HG02973 (cell line): ENCODE results near the gene VGLL1.

ENCODE experiments used
- ATAC-seq: cut with Tn5 transposase; IDR thresholded peaks from one replicate; pipeline ENCODE4 v1.9.1; 2021; ENCODE audit warnings: moderate library complexity; ENCODE audit not compliant: unreplicated experiment

The VGLL1 gene, protein sequence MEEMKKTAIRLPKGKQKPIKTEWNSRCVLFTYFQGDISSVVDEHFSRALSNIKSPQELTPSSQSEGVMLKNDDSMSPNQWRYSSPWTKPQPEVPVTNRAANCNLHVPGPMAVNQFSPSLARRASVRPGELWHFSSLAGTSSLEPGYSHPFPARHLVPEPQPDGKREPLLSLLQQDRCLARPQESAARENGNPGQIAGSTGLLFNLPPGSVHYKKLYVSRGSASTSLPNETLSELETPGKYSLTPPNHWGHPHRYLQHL

DNA sequence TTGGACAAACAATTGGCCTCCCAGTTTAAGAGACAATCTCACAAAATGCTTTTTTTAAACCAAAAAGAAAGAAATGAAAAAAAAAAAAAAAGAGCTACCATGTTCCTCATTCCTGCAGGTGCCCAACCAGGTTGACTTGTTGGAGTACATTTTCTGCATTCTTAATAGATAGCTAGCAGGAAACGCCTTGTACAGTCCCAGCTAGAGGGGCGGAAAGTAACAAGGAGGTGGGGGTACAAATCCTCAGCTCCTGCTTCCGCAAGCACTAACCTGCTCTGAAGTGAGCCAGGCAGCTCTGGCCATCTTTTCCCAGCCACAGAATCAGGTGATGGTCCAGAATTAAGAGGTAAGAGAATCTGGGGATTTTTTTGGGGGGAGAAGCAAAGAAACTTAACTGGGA lies at the start of gene VGLL1:
TSS of gene VGLL1 (plus strand) at position 265 of the 400 bp plus-strand sequence. CDS start 3,806 bp downstream, outside the sequence.
- ATAC-seq = no peak

DNA sequence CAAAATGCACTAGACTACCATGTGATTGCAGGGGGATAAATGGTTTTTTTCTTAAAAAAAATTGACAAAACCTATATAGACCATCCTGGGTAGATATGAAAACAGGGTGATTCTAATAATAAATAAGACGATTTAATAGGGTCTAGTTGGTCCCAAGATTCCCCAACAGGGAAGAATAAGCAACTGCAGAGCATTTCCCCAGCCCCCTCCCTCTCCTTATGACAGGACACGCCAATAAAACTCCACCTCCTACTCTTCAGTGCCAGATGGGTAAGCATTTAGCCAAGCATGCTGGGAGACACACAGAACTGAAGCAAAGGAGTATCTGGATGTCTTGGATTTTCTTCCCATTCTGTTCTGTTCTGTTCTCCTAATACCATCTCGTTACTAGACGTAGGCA lies 44.4 kb upstream of the VGLL1 start, which contains the start of gene BRS3:
TSS of gene BRS3 (plus strand) at position 301 of the 400 bp plus-strand sequence. CDS start 168 bp downstream, outside the sequence.
- no peak for ATAC-seq

DNA sequence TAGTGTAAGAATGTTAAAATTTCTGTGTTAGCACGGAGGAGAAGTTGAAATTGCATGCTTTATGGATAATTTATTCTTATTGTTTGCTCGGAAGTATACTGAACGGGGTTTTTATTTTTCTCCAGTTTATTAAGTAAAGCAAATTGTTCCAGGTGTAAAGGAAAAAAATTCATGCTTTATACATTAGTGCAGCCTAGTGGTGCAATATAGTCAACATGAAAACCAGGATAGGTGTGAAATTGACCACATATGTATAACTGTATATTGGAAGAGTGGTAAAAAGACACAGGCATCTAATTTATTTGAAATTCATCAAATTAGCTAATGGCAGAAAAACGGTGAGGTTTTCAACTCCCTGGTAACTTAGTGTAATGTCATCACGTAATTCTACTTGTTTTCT lies 43.3 kb upstream of the VGLL1 start:
- no peak for ATAC-seq

DNA sequence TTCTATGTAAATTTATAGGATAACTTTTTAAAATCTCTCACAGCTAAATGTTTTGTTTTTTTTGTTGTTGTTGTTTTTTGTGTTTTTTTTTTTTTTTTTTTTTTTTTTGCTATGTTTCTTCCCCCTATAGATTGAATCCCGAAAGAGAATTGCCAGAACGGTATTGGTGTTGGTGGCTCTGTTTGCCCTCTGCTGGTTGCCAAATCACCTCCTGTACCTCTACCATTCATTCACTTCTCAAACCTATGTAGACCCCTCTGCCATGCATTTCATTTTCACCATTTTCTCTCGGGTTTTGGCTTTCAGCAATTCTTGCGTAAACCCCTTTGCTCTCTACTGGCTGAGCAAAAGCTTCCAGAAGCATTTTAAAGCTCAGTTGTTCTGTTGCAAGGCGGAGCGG lies 40.2 kb upstream of the VGLL1 start:
- no peak for ATAC-seq

DNA sequence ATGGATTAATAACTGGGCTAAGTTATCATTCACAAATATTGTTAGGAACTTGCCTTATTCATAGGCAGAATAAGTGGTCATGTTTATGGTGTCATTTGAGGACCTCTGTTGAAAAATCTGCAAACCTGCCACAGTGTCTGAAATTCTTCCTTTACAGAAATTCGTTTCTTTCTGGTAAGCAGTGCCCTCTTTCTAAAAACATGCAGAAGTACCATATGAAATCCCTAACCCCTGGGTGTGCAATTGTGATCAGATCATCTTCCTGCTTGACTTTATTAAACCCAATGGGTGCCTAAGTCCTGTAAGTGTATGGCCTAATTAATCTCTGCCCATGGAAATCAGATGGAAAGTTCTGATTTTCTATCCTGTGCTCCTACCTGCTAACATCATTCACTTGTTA lies 39.0 kb upstream of the VGLL1 start:
- no peak for ATAC-seq

DNA sequence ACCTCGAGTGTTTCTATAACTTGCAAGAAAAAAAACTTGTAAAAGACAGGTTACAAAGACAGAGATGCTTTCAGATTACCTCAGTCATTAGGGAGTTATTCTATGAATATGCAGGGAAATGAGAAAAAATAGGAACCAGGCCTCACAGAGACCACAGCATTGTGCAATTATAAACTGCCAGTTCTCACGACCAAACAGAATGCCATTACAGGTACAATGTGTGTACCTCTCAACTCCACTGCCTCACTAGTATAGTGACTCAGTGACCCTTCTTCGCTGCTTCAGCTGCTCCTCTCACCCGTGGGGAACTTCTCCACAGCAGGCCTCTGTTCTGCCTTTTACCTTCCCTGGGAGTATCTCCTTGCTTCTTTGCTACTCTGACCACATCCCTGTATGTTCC lies 37.0 kb upstream of the VGLL1 start:
- ATAC-seq = no peak

DNA sequence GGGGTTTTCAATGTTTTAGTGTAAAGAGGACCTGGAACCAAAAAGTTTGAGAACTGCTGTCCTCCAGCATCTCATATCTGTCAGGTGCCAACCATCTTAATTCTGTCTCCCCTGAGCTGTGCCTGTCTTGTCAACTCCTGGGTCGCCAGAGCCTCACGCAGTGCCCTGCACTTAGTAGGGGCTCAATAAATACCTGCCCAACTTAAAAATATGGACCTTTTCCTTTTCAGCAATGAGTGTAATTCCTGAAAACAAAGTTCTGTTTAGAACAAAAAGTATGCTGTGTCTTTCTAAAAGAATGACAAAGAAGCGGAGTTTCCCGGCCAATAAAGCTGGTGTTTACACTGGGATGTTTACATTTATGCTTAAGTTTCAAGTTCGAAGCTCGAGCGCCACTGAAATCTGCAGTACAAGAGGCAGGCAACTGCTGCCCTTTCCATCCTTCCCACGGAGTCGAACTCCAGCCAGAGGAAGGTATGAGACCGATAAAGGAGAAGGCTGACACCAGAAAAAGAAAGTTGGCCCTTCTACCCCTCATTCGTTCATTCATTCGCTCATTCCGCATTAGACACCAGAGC lies 35.7 kb upstream of the VGLL1 start:
- no peak for ATAC-seq

DNA sequence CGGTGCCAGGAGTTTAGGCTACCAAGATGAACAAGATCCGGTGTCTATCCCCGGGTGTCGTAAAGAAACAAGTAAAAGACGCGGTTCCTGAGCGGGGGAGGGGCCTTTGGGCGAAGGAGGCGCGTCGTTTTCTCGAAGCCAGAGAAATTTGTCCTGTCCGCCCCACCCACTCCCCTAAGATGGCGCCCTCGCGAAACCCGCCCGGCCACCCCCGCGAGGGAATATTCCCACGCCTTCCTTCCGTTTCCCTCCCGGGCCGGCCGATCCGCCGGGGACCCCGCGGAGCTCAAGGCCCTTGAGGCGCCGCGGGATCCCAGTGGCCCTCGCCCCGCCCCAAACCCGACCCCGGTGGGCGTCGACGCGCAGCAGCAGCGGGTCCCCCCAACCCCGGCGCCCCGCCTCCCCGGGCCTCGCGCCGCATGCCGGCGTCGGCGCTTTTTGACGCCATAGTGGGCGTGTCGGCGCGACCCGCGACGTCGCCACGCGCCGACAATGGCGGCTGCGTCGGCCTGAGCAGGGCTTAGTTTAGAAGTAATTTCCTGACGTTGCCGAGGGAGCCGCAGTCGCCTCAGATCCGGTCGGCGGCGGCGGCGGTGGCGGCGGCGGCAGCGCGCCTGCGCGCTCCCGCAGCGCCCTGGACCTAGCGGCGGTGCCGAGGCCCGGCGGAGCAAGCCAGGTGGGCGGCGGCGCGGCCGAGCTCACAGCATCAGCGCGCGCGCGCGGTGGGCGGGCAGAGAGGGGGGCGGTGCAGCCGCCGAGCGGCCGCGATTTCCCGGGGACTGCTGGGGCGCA lies 35.1 kb upstream of the VGLL1 start:
- ATAC-seq = peak; percentile 75

DNA sequence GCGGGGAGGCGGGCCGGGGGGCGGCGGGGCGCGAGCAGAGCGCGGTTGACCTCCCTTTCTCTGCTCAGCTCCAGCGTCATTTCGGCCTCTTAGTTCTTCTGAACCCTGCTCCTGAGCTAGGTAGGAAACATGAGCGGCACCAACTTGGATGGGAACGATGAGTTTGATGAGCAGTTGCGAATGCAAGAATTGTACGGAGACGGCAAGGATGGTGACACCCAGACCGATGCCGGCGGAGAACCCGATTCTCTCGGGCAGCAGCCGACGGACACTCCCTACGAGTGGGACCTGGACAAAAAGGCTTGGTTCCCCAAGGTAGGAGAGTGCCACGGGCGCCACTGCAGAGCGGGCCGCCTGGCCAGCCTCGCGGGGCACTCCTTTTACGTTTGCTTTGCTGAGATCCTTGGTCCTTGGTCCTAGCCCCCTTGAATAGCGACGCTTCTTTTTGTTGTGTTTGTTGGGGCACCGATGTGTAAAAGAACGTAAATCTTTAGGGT lies 34.4 kb upstream of the VGLL1 start, which contains the start of gene HTATSF1:
TSS of gene HTATSF1 (plus strand) at position 37 of the 497 bp plus-strand sequence. CDS start at position 130, 93 bp downstream.
- peak; percentile 18 for ATAC-seq

DNA sequence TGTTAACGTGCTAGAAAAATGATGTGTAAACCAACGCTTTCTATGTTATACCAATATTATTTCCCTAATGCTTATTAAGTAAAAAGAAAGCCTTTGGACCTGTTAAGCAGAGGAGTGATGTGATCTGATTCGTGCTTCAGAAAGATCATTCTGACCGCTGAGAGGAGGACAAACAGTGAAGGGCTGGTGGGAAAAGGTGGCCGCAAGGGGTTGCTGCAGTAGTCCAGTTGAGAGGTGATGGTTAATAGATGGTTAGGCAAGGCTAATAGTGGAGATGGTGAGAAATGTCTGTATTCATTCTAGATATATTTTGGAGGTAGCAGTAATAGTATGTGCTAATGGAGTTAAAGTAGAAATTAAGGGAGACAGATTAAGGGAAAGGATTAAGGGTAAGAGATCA lies 12.9 kb upstream of the VGLL1 start:
- no peak for ATAC-seq

DNA sequence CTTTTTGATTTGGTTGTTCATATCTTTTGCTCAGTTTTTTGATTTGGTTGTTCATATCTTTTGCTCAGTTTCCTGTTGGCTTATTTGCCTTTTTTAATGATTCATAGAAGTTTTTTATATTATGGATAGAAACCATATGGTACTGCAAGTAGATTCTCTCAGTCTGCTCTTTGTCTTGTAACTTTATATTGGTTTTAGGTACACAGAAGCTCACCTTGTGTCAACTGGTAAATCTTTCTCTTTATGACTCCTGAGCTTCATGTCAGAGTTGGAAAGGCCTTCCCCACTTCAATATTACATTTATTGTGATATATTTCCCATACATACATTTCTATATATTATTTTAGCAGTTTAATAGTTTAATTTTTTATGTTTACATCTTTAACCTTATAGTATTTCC lies 8.2 kb upstream of the VGLL1 start:
- no peak for ATAC-seq

DNA sequence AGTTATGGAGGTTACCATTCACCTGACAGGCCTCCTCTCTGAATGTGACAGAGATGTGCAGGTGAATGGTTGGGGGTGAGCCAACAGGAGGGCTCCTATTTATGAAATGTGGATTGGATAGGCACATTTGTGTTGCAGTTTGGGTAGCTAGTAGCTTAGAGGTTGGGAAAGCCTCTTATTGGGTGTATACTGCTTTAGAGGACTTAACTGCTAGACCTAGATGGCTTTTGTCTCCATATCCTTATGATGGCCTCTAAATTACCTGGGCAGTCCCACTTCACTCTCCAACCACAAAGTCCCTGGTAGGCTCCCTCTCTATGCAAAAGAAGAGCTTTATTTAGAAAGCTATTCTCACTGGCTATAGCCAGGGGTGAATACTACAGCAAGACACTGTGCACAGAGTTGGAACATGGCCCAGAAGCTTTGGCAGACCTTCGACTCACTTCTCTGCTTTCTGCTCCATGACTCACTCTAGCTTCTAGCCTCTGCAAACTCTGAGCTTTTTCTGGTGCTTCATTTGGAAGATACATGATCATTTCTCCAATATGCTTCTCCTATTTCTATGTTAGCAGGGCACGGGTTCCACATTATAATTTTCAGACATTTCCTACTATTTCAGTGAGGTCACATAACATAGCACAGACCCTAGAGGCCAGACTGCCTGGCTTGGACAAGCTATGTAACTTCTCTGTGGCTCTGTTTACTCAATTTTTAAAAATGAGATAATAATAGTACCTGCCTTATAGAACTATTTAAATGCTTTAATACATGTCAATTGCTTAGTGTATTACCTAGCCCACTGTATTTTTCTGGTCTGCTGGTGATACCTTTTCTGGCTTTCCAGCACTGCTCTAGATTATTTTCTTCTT lies 6.0 kb upstream of the VGLL1 start:
- no peak for ATAC-seq

DNA sequence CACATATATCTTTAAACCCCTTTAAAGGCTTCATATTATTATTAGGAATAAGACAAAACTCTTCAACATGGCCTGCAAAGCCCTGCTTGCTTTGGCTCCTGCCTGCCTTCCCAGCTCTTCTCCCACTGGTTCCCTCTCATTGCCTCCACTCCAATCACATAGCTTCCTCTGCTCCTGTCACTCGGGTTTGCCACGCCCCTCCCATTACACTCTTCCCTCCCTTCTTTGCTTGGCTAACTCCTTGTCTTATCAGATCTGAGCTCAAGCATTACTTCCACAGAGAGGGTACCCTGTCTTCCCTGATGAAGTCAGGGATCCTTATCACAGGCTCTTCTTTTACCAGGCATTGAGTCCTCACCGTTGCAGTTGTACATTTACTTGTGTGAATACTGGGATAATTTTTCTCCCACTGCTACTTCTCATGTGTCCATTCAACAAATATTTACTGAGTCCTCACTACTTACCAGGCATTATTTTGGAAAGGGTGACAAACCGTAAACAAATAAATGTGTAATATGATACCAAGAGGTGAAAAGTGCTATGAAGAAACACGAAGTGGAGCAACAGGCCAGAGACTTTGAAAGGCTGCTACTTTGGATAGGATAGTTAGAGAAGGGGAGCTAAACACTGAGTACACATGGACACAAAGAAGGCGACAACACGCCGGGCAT lies 3.2 kb upstream of the VGLL1 start:
- no peak for ATAC-seq

DNA sequence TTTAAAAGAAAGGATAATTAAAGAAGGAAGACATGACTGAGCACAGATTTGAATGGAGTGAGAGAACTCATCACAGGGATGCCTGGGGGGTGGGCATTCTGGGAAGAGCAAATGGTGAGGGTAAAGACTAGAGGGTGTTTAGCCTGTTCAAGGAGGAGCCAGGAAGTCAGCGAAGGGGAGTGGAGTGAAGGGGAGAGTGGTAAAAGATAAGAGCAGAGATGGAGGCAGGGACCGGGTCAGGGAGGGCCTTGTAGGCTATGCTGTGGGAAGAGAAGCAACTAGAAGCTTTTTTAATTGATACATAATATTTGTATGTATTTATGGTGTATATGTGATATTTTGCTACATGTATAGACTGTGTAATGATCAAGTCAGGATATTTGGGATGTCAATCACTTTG lies 2.2 kb upstream of the VGLL1 start:
- no peak for ATAC-seq

DNA sequence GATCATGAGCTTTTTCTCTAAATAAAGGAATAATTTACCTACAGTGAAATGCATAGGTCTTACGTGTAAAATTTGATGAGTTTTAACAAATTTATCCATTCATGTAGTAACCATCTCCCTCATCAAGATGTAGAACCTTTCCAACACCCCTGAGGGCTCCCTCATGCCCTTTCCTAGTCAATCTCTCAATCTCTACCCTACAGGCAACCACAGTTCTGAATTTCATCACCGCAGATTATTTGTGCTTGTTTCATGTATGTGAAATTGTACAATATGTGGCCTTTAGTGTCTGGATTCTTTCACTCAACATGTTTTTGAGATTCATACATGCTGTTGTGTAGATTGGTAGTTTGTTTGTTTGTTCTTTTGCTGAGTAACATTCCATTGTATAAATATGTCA lies 2.1 kb downstream of the VGLL1 start:
- ATAC-seq = no peak

DNA sequence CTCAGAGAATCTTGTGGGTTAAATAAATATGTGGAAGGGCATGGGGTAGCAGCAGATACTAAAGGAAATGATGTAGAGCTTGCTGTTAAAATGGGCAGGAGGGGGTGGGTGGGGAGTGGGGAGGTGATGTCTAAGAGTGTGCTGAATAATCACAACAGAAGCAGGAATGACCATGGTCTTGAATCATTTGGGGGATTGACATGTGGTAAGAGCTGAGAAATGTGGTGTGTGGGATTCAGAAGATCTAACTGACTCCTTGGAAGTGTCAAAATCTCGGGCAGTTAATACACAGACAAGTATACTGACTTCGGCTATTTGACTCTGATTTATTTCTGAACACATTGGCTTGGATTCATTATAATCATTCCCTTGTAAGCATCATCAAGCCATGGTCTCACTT lies 6.8 kb downstream of the VGLL1 start:
- ATAC-seq = no peak

DNA sequence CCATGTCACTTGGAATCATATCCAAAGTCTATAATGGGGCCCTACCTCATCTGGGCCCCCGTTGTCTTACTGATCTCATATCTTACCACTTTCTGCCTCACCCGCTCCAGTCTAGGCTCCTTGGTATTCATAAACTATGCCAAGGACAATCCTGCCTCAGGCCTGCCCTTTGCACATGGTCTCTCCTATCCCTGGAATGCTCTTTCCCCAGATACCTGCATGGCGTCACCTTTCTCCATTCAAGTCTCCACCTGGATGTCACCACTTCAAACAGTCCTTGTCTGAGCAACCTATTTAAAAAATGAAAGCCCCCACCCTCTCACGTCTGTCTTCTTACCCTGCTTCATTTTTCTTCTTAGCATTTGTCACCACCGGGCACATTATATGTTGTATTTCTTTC lies 8.2 kb downstream of the VGLL1 start:
- no peak for ATAC-seq

DNA sequence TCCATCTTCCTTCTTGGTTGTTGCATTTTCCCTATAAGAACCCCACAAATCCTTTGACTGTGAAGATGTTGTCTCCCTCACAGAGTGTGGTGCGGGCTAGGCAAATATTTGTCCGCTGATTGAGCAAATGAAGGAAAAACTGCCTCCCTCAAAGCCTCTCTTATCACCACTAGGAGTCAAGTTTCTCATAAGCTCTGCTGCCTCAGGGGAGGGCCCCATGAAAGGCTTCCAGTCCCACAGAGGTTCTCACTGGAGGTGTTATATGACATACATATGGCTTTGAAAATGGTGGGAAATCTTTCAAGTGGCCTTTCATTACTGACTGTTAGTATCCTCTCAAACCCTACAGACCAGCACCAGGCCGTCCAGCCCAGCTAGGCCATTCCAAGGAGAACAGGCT lies 9.3 kb downstream of the VGLL1 start:
- ATAC-seq = no peak

DNA sequence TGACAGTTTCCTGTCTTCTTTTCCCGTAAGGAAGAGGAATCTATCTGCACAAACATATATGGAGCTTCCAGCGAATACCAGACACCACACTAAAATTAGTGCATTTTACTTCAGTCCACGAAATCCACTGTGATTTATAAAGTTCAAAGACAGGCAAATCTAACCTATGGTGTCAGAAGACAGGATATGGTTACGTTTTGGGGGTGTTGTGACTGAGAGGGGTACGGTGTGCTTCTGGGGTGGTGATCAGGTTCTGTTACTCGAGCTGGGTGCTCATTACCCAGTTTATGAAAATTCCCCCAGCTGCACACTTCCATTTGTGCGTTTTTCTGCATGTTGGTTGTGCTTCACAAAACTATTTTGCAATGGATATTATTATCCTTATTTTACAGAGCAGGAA lies 10.3 kb downstream of the VGLL1 start:
- ATAC-seq = no peak

DNA sequence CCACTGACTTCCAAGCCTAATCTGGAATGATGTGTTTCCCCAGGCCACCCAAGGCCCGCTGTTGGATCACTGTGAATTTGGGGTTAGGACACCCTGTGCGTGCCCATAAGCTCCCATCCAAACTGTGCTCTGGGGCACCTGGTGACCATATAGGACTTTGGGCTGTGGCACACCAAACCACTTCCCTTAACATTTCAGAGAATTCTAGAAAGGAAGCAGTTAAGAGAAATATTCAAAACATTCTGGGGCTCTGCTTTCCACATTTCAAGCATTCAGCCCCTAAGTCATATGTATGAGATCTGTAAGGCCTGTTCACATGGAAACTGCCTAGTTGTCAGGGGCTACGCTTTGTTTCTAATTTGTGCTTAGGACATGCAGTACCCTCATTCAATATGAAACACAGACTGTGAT lies 14.4 kb downstream of the VGLL1 start:
- ATAC-seq = no peak
